H9 (cell line): ENCODE data around the gene FOXI2. TPM values are rescaled to one million over a fixed set of nuclear protein-coding genes. Genes with fewer than 3 reads are reported as not detected.

Source experiments
- DNase-seq: peaks from one replicate; pipeline ENCODE4 v3.0.0-alpha.2; 2017
- H2AFZ ChIP-seq: one replicate; pipeline ENCODE4 v1.6.1; 2013; ENCODE audit warnings: mild to moderate bottlenecking, low read length, control low read depth, moderate library complexity
- H2AK5ac ChIP-seq: 2 replicates; pipeline ENCODE4 v1.6.1; 2013; ENCODE audit warnings: low read length, control low read depth, mixed read lengths; ENCODE audit not compliant: insufficient read length
- H2BK120ac ChIP-seq: one replicate; pipeline ENCODE4 v1.6.1; 2013; ENCODE audit warnings: low read depth, mild to moderate bottlenecking, low read length, control low read depth, inconsistent platforms; ENCODE audit not compliant: poor library complexity, severe bottlenecking
- H2BK12ac ChIP-seq: 2 replicates; pipeline ENCODE4 v1.6.1; 2013; ENCODE audit warnings: low read length, control low read depth, mixed read lengths, low read depth; ENCODE audit not compliant: insufficient read length
- H2BK15ac ChIP-seq: 2 replicates; pipeline ENCODE4 v1.6.1; 2013; ENCODE audit warnings: low read depth, low read length, control low read depth
- H2BK20ac ChIP-seq: one replicate; pipeline ENCODE4 v1.6.1; 2013; ENCODE audit warnings: low read depth, mild to moderate bottlenecking, low read length, control low read depth, inconsistent platforms; ENCODE audit not compliant: poor library complexity, severe bottlenecking
- H2BK5ac ChIP-seq: 2 replicates; pipeline ENCODE4 v1.6.1; 2013; ENCODE audit warnings: low read length, control low read depth, mixed read lengths; ENCODE audit not compliant: insufficient read length
- H3K14ac ChIP-seq: 2 replicates; pipeline ENCODE4 v1.6.1; 2013; ENCODE audit warnings: low read length, control low read depth; ENCODE audit not compliant: insufficient read depth
- H3K18ac ChIP-seq: 2 replicates; pipeline ENCODE4 v1.6.1; 2013; ENCODE audit warnings: low read depth, mild to moderate bottlenecking, mixed read lengths, low read length, control low read depth; ENCODE audit not compliant: insufficient read length
- H3K23ac ChIP-seq: 2 replicates; pipeline ENCODE4 v1.6.1; 2013; ENCODE audit warnings: low read length, control low read depth, mixed read lengths, low read depth; ENCODE audit not compliant: insufficient read length
- H3K23me2 ChIP-seq: 2 replicates; pipeline ENCODE4 v1.6.1; 2013; ENCODE audit warnings: low read depth, mild to moderate bottlenecking, mixed read lengths, low read length, control low read depth; ENCODE audit not compliant: insufficient read length, poor library complexity, severe bottlenecking
- H3K27ac ChIP-seq: 2 replicates; pipeline ENCODE4 v1.5.1; 2013; ENCODE audit warnings: low read length, control low read depth, mixed read lengths, low read depth; ENCODE audit not compliant: insufficient read length
- H3K27me3 ChIP-seq: 2 replicates; pipeline ENCODE4 v1.6.1; 2013; ENCODE audit warnings: low read length, control low read depth, inconsistent platforms; ENCODE audit not compliant: insufficient read depth
- H3K4ac ChIP-seq: 2 replicates; pipeline ENCODE4 v1.6.1; 2013; ENCODE audit warnings: low read depth, mild to moderate bottlenecking, control low read depth, inconsistent platforms, low read length, moderate library complexity
- H3K4me1 ChIP-seq: 2 replicates; pipeline ENCODE4 v1.6.1; 2013; ENCODE audit warnings: low read length, control low read depth, inconsistent platforms; ENCODE audit not compliant: insufficient read depth
- H3K4me2 ChIP-seq: 2 replicates; pipeline ENCODE4 v1.6.1; 2013; ENCODE audit warnings: low read length, control low read depth, mixed read lengths; ENCODE audit not compliant: insufficient read length, insufficient read depth
- H3K56ac ChIP-seq: 2 replicates; pipeline ENCODE4 v1.6.1; 2013; ENCODE audit warnings: low read depth, mild to moderate bottlenecking, mixed read lengths, low read length, control low read depth; ENCODE audit not compliant: insufficient read length
- H3K79me1 ChIP-seq: 2 replicates; pipeline ENCODE4 v1.6.1; 2013; ENCODE audit warnings: low read depth, mild to moderate bottlenecking, moderate library complexity, low read length, control low read depth, inconsistent platforms; ENCODE audit not compliant: insufficient read depth, poor library complexity, severe bottlenecking
- H3K79me2 ChIP-seq: 2 replicates; pipeline ENCODE4 v1.6.1; 2013; ENCODE audit warnings: low read length, control low read depth, inconsistent platforms; ENCODE audit not compliant: insufficient read depth
- H3K9ac ChIP-seq: 2 replicates; pipeline ENCODE4 v1.6.1; 2013; ENCODE audit warnings: low read length, control low read depth, mixed read lengths; ENCODE audit not compliant: insufficient read length; ENCODE audit errors: extremely low read depth
- H3K9me3 ChIP-seq: one replicate; pipeline ENCODE4 v1.6.1; 2013; ENCODE audit warnings: low read depth, low read length, inconsistent platforms; ENCODE audit not compliant: control insufficient read depth
- H3T11ph ChIP-seq: one replicate; pipeline ENCODE4 v1.6.1; 2013; ENCODE audit warnings: mild to moderate bottlenecking, low read length, control low read depth, inconsistent platforms
- H4K20me1 ChIP-seq: one replicate; pipeline ENCODE4 v1.6.1; 2013; ENCODE audit not compliant: control insufficient read depth, insufficient read length, insufficient read depth
- H4K5ac ChIP-seq: 2 replicates; pipeline ENCODE4 v1.6.1; 2013; ENCODE audit warnings: low read depth, mild to moderate bottlenecking, mixed read lengths, low read length, control low read depth; ENCODE audit not compliant: insufficient read length
- H4K8ac ChIP-seq: replicated peaks from 2 replicates; pipeline ENCODE4 v1.6.1; 2013; ENCODE audit warnings: low read length, control low read depth, mixed read lengths, low read depth; ENCODE audit not compliant: insufficient read length
- H4K91ac ChIP-seq: 2 replicates; pipeline ENCODE4 v1.6.1; 2013; ENCODE audit warnings: low read depth, mild to moderate bottlenecking, moderate library complexity, mixed read lengths, low read length, control low read depth; ENCODE audit not compliant: insufficient read length
- H3K27ac Mint-ChIP-seq, 3 experiments: 2 replicates in 2 of 3; 3 replicates in 1 of 3; pipeline ENCODE4 v1.8.0; 2020 to 2021; ENCODE audit warnings: mixed read lengths in 3 of 3, mild to moderate bottlenecking in 1 of 3, moderate library complexity in 1 of 3
- H3K27me3 Mint-ChIP-seq: 2 replicates; pipeline ENCODE4 v1.8.0; 2021; ENCODE audit warnings: low read depth, mild to moderate bottlenecking, moderate library complexity, mixed read lengths
- H3K36me3 Mint-ChIP-seq, 3 experiments: 2 replicates in 2 of 3; 3 replicates in 1 of 3; pipeline ENCODE4 v1.8.0; 2020 to 2021; ENCODE audit warnings: low read depth in 3 of 3, mixed read lengths in 3 of 3; ENCODE audit not compliant: insufficient read depth in 1 of 3
- H3K4me1 Mint-ChIP-seq, 2 experiments: 2 replicates each; pipeline ENCODE4 v1.8.0; 2020; ENCODE audit warnings: mixed read lengths in 2 of 2
- H3K4me3 Mint-ChIP-seq, 2 experiments: 2 replicates in 1 of 2; 3 replicates in 1 of 2; pipeline ENCODE4 v1.8.0; 2020 to 2021; ENCODE audit warnings: mild to moderate bottlenecking in 2 of 2, mixed read lengths in 2 of 2, moderate library complexity in 1 of 2
- H3K9me3 Mint-ChIP-seq, 2 experiments: 2 replicates in 1 of 2; 3 replicates in 1 of 2; pipeline ENCODE4 v1.8.0; 2020; ENCODE audit warnings: mild to moderate bottlenecking in 2 of 2, mixed read lengths in 2 of 2, moderate library complexity in 1 of 2
- CTCF ChIP-seq: fragments of 200-600 bp; sonication (generic); conservative IDR thresholded peaks from 3 replicates; pipeline ENCODE4 v1.8.0; 2021; ENCODE audit warnings: antibody characterized with exemption, mild to moderate bottlenecking
- WGBS: extraction: QIAGEN DNeasy Blood & Tissue Kit; methylation state at CpG from one replicate; pipeline ENCODE4 v1.1.7; 2013; ENCODE audit warnings: missing lambda C conversion rate, low lambda C conversion rate, mixed read lengths; ENCODE audit not compliant: insufficient read length; ENCODE audit errors: extremely low coverage; 5-methylcytosine and 5-hydroxymethylcytosine counted together
- total RNA-seq: library from RNA; stranded (reverse); gene quantifications from 2 replicates; pipeline ENCODE4 v1.2.1, GENCODE V29; 2021

FOXI2 gene
- total RNA-seq, 1 experiment from 2014 or later = 0.42 TPM

GRCh38 chr10:127755753-127756152, 18.8 kb downstream of the FOXI2 start:
- Histone ChIP-seq H3K18ac (no peak overlapping the region), H2AK5ac (no peak overlapping the region), H2AFZ (no peak overlapping the region), H3K9ac (no peak overlapping the region), H3K79me1 (no peaks in the 10 kb centered on the region), H2BK12ac (no peak overlapping the region), H4K8ac (no peak overlapping the region), H3K56ac (no peak overlapping the region), H3K4me2 (no peak overlapping the region), H3T11ph (no peak overlapping the region), H3K27me3 (no peaks in the 10 kb centered on the region), H3K14ac (no peak overlapping the region), H2BK20ac (no peak overlapping the region), H2BK15ac (no peak overlapping the region), H3K23me2 (no peaks in the 10 kb centered on the region), H3K4me1 (no peaks in the 10 kb centered on the region), H4K91ac (no peak overlapping the region), H4K5ac (no peak overlapping the region), H3K27ac (no peak overlapping the region), H3K23ac (no peak overlapping the region), H3K79me2 (no peaks in the 10 kb centered on the region), H3K4ac (no peak overlapping the region), H3K9me3 (no peaks in the 10 kb centered on the region), H2BK5ac (no peak overlapping the region), H4K20me1 (no peaks in the 10 kb centered on the region), H2BK120ac (no peak overlapping the region)
- Mint-ChIP-seq H3K27me3 (peaks cover 9% of the 10 kb centered on the region), H3K9me3 (no peaks in the 10 kb centered on the region), H3K36me3 (no peaks in the 10 kb centered on the region), H3K4me3 (no peak overlapping the region), H3K4me1 (peaks cover 6 to 13% of the 10 kb centered on the region in 2 experiments), H3K27ac (no peak overlapping the region)
- no CpG with 5 or more reads among the region's 3 CpGs for WGBS
- 0 out of 3 replicates have a peak, but pooled peaks have one; percentile 18 for TF ChIP-seq CTCF
- DNase-seq = no peak
